GM23248 (cell line): Measurements from ENCODE around the gene UMODL1. TPM values are rescaled to one million over a fixed set of nuclear protein-coding genes. Genes with fewer than 3 reads are reported as not detected.
"Not testable (repeated sequence)": the region's sequence is repeated elsewhere in the genome, so short reads cannot be mapped to it uniquely, and the experiment has no call there.

Experiments used
- DNase-seq: peaks from one replicate; pipeline ENCODE4 v3.0.0-alpha.2; 2015
- H2AFZ ChIP-seq: fragments of 200-600 bp; sonication (generic); 2 replicates; pipeline ENCODE4 v1.6.1; 2016; ENCODE audit warnings: antibody characterized with exemption
- H3F3A ChIP-seq: fragments of 200-600 bp; sonication (generic); 2 replicates; pipeline ENCODE4 v1.6.1; 2016; ENCODE audit warnings: mild to moderate bottlenecking, antibody characterized with exemption, mixed run types; ENCODE audit not compliant: insufficient read depth
- H3K27ac ChIP-seq: fragments of 200-600 bp; sonication (generic); 2 replicates; pipeline ENCODE4 v1.5.1; 2016; ENCODE audit warnings: mild to moderate bottlenecking
- H3K27me3 ChIP-seq: fragments of 200-600 bp; sonication (generic); replicated peaks from 2 replicates; pipeline ENCODE4 v1.6.1; 2016; ENCODE audit warnings: mild to moderate bottlenecking; ENCODE audit not compliant: insufficient read depth
- H3K36me3 ChIP-seq: fragments of 200-600 bp; sonication (generic); 2 replicates; pipeline ENCODE4 v1.6.1; 2016; ENCODE audit warnings: low read depth, mild to moderate bottlenecking
- H3K4me1 ChIP-seq: fragments of 200-600 bp; sonication (generic); 2 replicates; pipeline ENCODE4 v1.6.1; 2016; ENCODE audit warnings: mild to moderate bottlenecking; ENCODE audit not compliant: insufficient read depth
- H3K4me2 ChIP-seq: fragments of 200-600 bp; sonication (generic); one replicate; pipeline ENCODE4 v1.6.1; 2016; ENCODE audit warnings: mild to moderate bottlenecking; ENCODE audit not compliant: unreplicated experiment
- H3K4me3 ChIP-seq: fragments of 200-600 bp; sonication (generic); 2 replicates; pipeline ENCODE4 v1.5.1; 2016; ENCODE audit warnings: mild to moderate bottlenecking
- H3K79me2 ChIP-seq: fragments of 200-600 bp; sonication (generic); 2 replicates; pipeline ENCODE4 v1.6.1; 2016; ENCODE audit warnings: mild to moderate bottlenecking; ENCODE audit not compliant: insufficient read depth
- H3K9ac ChIP-seq: fragments of 200-600 bp; sonication (generic); 2 replicates; pipeline ENCODE4 v1.6.1; 2016; ENCODE audit warnings: mild to moderate bottlenecking
- H3K9me2 ChIP-seq: fragments of 200-600 bp; sonication (generic); 2 replicates; pipeline ENCODE4 v1.6.1; 2016; ENCODE audit warnings: mixed run types, mild to moderate bottlenecking, moderate library complexity; ENCODE audit not compliant: insufficient read depth
- H3K9me3 ChIP-seq: fragments of 200-600 bp; sonication (generic); one replicate; pipeline ENCODE4 v1.6.1; 2017; ENCODE audit warnings: low read depth
- H4K20me1 ChIP-seq: fragments of 200-600 bp; sonication (generic); 2 replicates; pipeline ENCODE4 v1.6.0; 2016; ENCODE audit not compliant: insufficient read depth
- EZH2 ChIP-seq: fragments of 200-600 bp; sonication (generic); IDR thresholded peaks from 2 replicates; pipeline ENCODE4 v1.6.1; 2018; ENCODE audit warnings: antibody characterized with exemption, mild to moderate bottlenecking; ENCODE audit not compliant: insufficient read depth, poor library complexity, severe bottlenecking
- EZH2phosphoT487 ChIP-seq: fragments of 200-600 bp; sonication (generic); IDR thresholded peaks from 2 replicates; pipeline ENCODE4 v1.6.1; 2018; ENCODE audit warnings: antibody characterized with exemption, moderate library complexity, mild to moderate bottlenecking, low read depth; ENCODE audit not compliant: insufficient read depth
- WGBS, 2 experiments: methylation state at CpG; one replicate each; pipeline ENCODE4 v1.1.6; 2015 to 2017; ENCODE audit warnings: low lambda C conversion rate in 2 of 2, low coverage in 1 of 2; ENCODE audit errors: missing lambda C conversion rate in 2 of 2; 5-methylcytosine and 5-hydroxymethylcytosine counted together
- in situ Hi-C: fragments of 300-500 bp; cut with MboI; formaldehyde crosslinking; loops from 2 replicates; pipeline ENCODE4 v1.15.0; 2020
- polyA plus RNA-seq: library from polyadenylated mRNA; unstranded; fragments of >200 nt; fragmentation: Nextera tagmentation; extraction: Ambion mirVana; gene quantifications from 2 replicates; pipeline ENCODE4 v1.2.1, GENCODE V29; 2016
- total RNA-seq: library from RNA; depleted of rRNA; stranded (reverse); fragments of >200 nt; shearing (Covaris generic); gene quantifications from 2 replicates; pipeline ENCODE4 v1.2.3, GENCODE V29; 2014

The UMODL1 gene
- total and polyA plus RNA-seq, 2 experiments from 2014 or later, result not detected

DNA sequence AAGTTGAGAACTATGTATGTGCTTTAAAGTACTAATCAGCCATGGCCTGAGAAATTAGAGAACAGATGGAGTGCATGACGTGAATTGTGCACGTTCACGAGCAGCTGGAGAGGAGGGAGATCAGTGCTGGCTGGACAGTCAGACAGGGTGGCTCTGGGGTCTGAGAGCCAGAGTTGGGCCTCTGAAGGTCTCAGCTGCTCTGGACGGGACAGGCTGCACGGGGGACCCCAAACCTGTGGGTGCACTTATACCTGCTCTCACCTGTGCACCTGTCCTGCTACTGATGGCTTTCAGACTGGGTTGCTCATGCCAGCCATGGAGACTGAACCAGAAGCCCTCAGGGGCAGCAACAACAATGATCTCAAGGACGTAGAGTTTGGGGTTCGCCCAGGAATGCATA, 43.5 kb downstream of the UMODL1 start:
- in situ Hi-C loops, result loop anchor here (10.0 to 25.0 kb wide), 2 partner anchors 177 to 290 kb away; no protein-coding TSS in a partner anchor
- H3K4me2 ChIP-seq, result peak overlapping the region; percentile 32
- H3K36me3 ChIP-seq, result no peaks in the 10 kb centered on the region
- H3K4me3 ChIP-seq, result no peak overlapping the region
- WGBS, 2 experiments, result 89 to 92% methylated on average over 7 of the region's 7 CpGs
- no peaks in the 10 kb centered on the region for H3K9me3 ChIP-seq
- H3F3A ChIP-seq, result peaks cover 3% of the 10 kb centered on the region; the same call in 1 of the 2 replicates
- no peaks in the 10 kb centered on the region; the same call in 1 of the 2 replicates for H3K27me3 ChIP-seq
- no peaks in the 10 kb centered on the region for H3K9me2 ChIP-seq
- DNase-seq, result no peak
- H3K4me1 ChIP-seq, result peaks cover 15% of the 10 kb centered on the region
- no peaks in the 10 kb centered on the region for H3K79me2 ChIP-seq
- no peak overlapping the region for H2AFZ ChIP-seq
- H4K20me1 ChIP-seq, result no peaks in the 10 kb centered on the region
- no peak overlapping the region for H3K27ac ChIP-seq
- no peak overlapping the region for H3K9ac ChIP-seq
- TF ChIP-seq EZH2phosphoT487, result no peak
- no peak for TF ChIP-seq EZH2

DNA sequence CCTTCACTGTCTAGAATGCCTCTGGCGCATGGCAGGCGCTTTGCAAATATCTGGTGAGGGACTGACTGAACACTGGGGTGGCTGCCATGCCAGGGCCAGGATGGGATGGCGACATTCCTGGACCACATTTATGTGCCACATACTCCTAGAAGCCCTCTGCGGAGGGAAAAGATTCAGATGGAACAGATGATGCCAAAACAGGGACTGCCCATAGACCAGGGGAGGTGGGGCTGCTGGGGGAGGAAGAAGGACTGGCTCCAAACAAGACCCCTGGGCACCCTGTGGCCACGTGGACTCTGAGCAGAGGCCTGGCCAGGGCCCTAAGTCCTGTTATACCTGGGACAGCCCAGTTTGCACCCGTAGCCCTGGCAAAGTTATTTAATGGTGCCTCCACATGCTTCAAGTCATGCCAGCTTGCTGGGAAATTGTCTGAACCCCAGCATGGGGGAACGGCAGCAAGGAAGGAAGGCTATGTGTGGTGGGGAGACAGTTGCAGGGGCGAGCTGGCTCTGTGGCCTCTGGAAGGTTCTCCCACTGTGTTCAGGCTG, 44.1 kb downstream of the UMODL1 start:
- TF ChIP-seq EZH2phosphoT487, result no peak
- no peak for TF ChIP-seq EZH2
- no peaks in the 10 kb centered on the region for H3K9me3 ChIP-seq
- no peak overlapping the region for H3K27ac ChIP-seq
- no peak overlapping the region for H3K4me3 ChIP-seq
- WGBS, 2 experiments, result 88 to 90% methylated on average over 8 of the region's 8 CpGs
- no peaks in the 10 kb centered on the region for H3K9me2 ChIP-seq
- no peak overlapping the region for H3K9ac ChIP-seq
- H3K27me3 ChIP-seq, result no peaks in the 10 kb centered on the region; the same call in 1 of the 2 replicates
- H3F3A ChIP-seq, result peaks cover 3% of the 10 kb centered on the region; the same call in 1 of the 2 replicates
- H3K4me1 ChIP-seq, result peaks cover 15% of the 10 kb centered on the region
- in situ Hi-C loops, result loop anchor here (10.0 to 25.0 kb wide), 2 partner anchors 178 to 290 kb away; no protein-coding TSS in a partner anchor
- H3K36me3 ChIP-seq, result no peaks in the 10 kb centered on the region
- H2AFZ ChIP-seq, result no peak overlapping the region
- no peaks in the 10 kb centered on the region for H4K20me1 ChIP-seq
- H3K79me2 ChIP-seq, result no peaks in the 10 kb centered on the region
- no peak overlapping the region for H3K4me2 ChIP-seq
- no peak for DNase-seq

DNA sequence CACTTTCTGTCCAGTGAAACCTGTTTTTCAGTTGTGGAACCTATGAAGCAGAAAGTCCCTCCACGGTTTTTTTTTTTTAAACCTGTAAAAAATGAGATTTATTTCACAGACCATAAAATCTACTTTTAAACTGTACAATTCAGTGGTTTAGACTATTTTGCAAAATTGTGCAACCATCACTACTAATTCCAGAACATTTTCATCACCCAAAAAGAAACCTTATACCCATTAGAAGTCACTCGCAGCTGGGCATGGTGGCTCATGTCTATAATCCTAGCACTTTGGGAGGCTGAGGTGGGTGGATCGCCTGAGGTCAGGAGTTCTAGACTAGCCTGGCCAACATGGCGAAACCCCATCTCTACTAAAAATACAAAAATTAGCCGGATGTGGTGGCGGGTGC, 45.4 kb downstream of the UMODL1 start:
- H3K27me3 ChIP-seq, H3K36me3 ChIP-seq, H3K9me2 ChIP-seq, H3K9me3 ChIP-seq, H3K4me3 ChIP-seq, H3K79me2 ChIP-seq, H4K20me1 ChIP-seq, H3F3A ChIP-seq, H3K4me2 ChIP-seq: not testable (repeated sequence)
- Histone ChIP-seq H3K9ac (peak overlapping the region; percentile 72), H3K4me1 (peaks cover 15% of the 10 kb centered on the region), H3K27ac (peak overlapping the region; percentile 72), H2AFZ (0 out of 2 replicates have a peak overlapping the region, but pooled peaks have one; percentile 68)
- peak; percentile 38 for DNase-seq
- 65 to 76% methylated on average over 6 of the region's 6 CpGs for WGBS, 2 experiments
- in situ Hi-C loops, result loop anchor here (10.0 to 25.0 kb wide), 2 partner anchors 179 to 292 kb away; no protein-coding TSS in a partner anchor

GRCh38 chr21:42117229-42117966, 46.3 kb downstream of the UMODL1 start:
- H3K9ac ChIP-seq, result peak overlapping the region; percentile 72
- no peaks in the 10 kb centered on the region for H4K20me1 ChIP-seq
- peak overlapping the region; percentile 62 for H3K4me3 ChIP-seq
- peak overlapping the region; percentile 68 for H2AFZ ChIP-seq
- no peaks in the 10 kb centered on the region; the same call in 1 of the 2 replicates for H3K27me3 ChIP-seq
- no peaks in the 10 kb centered on the region for H3K9me2 ChIP-seq
- no peaks in the 10 kb centered on the region for H3K36me3 ChIP-seq
- H3F3A ChIP-seq, result peaks cover 3% of the 10 kb centered on the region; the same call in 1 of the 2 replicates
- peak; percentile 88 for DNase-seq
- H3K4me1 ChIP-seq, result peaks cover 15% of the 10 kb centered on the region
- H3K79me2 ChIP-seq, result no peaks in the 10 kb centered on the region
- H3K9me3 ChIP-seq, result no peaks in the 10 kb centered on the region
- TF ChIP-seq EZH2 (no peak), EZH2phosphoT487 (no peak)
- peak overlapping the region; percentile 72 for H3K27ac ChIP-seq
- in situ Hi-C loops, result loop anchor here (10.0 to 25.0 kb wide), 2 partner anchors 180 to 293 kb away; no protein-coding TSS in a partner anchor
- 22 to 24% methylated on average over 15 of the region's 15 CpGs for WGBS, 2 experiments
- H3K4me2 ChIP-seq, result peak overlapping the region; percentile 85
